Duodenal mucosa (tissue), 2 donors: Measurements from ENCODE around the gene EXOC3L4.

Experiments
- H3K27ac ChIP-seq: one replicate; pipeline ENCODE4 v1.7.0; 2013; ENCODE audit warnings: low read depth, low read length
- H3K27me3 ChIP-seq, 2 donors: one replicate each; pipeline ENCODE4 v1.7.0; 2013; ENCODE audit warnings: low read length in 2 of 2, control low read depth in 1 of 2; ENCODE audit not compliant: insufficient read depth in 2 of 2, control insufficient read depth in 1 of 2
- H3K36me3 ChIP-seq, 2 donors: one replicate each; pipeline ENCODE4 v1.7.0; 2013; ENCODE audit warnings: low read length in 2 of 2, control low read depth in 1 of 2; ENCODE audit not compliant: insufficient read depth in 2 of 2, control insufficient read depth in 1 of 2
- H3K4me1 ChIP-seq, 2 donors: one replicate each; pipeline ENCODE4 v1.7.0; 2013; ENCODE audit warnings: low read length in 2 of 2, control low read depth in 1 of 2; ENCODE audit not compliant: insufficient read depth in 2 of 2, control insufficient read depth in 1 of 2
- H3K4me3 ChIP-seq, 2 donors: one replicate each; pipeline ENCODE4 v1.7.0; 2013; ENCODE audit warnings: low read length in 2 of 2, low read depth in 1 of 2
- H3K9ac ChIP-seq, 2 donors: one replicate each; pipeline ENCODE4 v1.7.0; 2013; ENCODE audit warnings: low read length in 2 of 2, low read depth in 1 of 2
- H3K9me3 ChIP-seq, 2 donors: one replicate each; pipeline ENCODE4 v1.7.0; 2013; ENCODE audit warnings: low read length in 2 of 2, control low read depth in 1 of 2; ENCODE audit not compliant: control insufficient read depth in 1 of 2

EXOC3L4 gene

GRCh38 chr14:103058164-103059055 lies 36.1 kb upstream of the EXOC3L4 start:
- Histone ChIP-seq H3K36me3 (no peaks in the 10 kb centered on the region), H3K4me3 (peak overlapping the region; percentile 78 to 79), H3K4me1 (peaks cover 19 to 25% of the 10 kb centered on the region in 2 donors), H3K27ac (peak overlapping the region; percentile 84), H3K27me3 (no peaks in the 10 kb centered on the region), H3K9me3 (no peaks in the 10 kb centered on the region), H3K9ac (peak overlapping the region; percentile 68 to 80)

- Histone ChIP-seq H3K9ac (no peak overlapping the region), H3K4me3 (no peak overlapping the region), H3K9me3 (no peaks in the 10 kb centered on the region), H3K36me3 (no peaks in the 10 kb centered on the region), H3K27me3 (no peaks in the 10 kb centered on the region), H3K27ac (no peak overlapping the region), H3K4me1 (peaks cover 19 to 25% of the 10 kb centered on the region in 2 donors)
Observed at GRCh38 chr14:103059556-103059955, 35.0 kb upstream of the EXOC3L4 start.

GRCh38 chr14:103061482-103061976 lies 33.0 kb upstream of the EXOC3L4 start:
- Histone ChIP-seq H3K27me3 (no peaks in the 10 kb centered on the region), H3K27ac (no peak overlapping the region), H3K36me3 (no peaks in the 10 kb centered on the region), H3K4me3 (no peak overlapping the region), H3K9ac (no peak overlapping the region), H3K9me3 (no peaks in the 10 kb centered on the region), H3K4me1 (peaks cover 6 to 17% of the 10 kb centered on the region in 2 donors)

DNA sequence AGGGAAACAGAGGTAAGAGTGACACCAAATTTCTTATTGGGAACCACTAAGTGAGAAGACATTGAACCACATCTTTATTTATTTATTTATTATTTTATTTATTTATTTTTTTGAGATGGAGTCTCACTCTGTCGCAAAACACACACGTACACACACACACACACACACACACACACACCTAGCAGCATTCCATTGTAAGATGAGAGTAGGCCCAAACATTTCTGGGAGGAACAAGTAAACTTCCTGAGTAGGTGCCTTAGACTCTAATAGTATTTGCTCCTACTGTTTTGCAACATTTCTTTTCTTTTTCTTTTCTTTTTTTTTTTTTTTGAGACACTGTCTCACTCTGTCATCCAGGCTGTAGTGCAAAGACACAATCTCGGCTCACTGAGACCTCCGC lies 30.1 kb upstream of the EXOC3L4 start:
- H3K9ac ChIP-seq: no peak overlapping the region
- no peaks in the 10 kb centered on the region for H3K9me3 ChIP-seq
- no peaks in the 10 kb centered on the region for H3K36me3 ChIP-seq
- no peaks in the 10 kb centered on the region for H3K27me3 ChIP-seq
- H3K4me1 ChIP-seq: peaks cover 7 to 19% of the 10 kb centered on the region in 2 donors
- H3K27ac ChIP-seq: no peak overlapping the region
- no peak overlapping the region for H3K4me3 ChIP-seq

GRCh38 chr14:103064978-103065377 lies 29.5 kb upstream of the EXOC3L4 start:
- H3K27me3 ChIP-seq: no peaks in the 10 kb centered on the region
- H3K4me3 ChIP-seq: no peak overlapping the region
- peaks cover 7 to 19% of the 10 kb centered on the region in 2 donors for H3K4me1 ChIP-seq
- no peaks in the 10 kb centered on the region for H3K36me3 ChIP-seq
- H3K9me3 ChIP-seq: no peaks in the 10 kb centered on the region
- no peak overlapping the region for H3K9ac ChIP-seq
- no peak overlapping the region for H3K27ac ChIP-seq

DNA sequence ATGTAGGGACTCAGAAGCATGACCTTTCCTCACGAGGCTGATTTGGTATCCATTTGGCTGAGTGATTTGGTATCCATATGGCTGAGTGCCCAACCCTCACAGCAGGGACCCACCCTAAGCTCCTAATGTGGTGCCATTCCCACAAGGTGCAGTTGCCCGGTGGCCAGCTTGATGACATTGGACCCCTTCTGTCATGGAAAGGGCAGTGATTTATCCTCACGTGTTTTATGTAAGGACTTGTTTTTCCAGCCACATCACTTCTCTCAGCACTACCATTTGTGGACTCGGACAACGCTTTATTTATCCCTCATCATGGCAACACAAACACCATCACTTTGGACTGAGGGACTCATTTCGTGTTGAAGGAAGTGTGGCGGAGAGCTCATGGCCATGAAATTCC lies 28.7 kb upstream of the EXOC3L4 start:
- Histone ChIP-seq H3K36me3 (no peaks in the 10 kb centered on the region), H3K9ac (no peak overlapping the region), H3K9me3 (no peaks in the 10 kb centered on the region), H3K4me3 (no peak overlapping the region), H3K27ac (no peak overlapping the region), H3K4me1 (peaks cover 7 to 19% of the 10 kb centered on the region in 2 donors), H3K27me3 (no peaks in the 10 kb centered on the region)

DNA sequence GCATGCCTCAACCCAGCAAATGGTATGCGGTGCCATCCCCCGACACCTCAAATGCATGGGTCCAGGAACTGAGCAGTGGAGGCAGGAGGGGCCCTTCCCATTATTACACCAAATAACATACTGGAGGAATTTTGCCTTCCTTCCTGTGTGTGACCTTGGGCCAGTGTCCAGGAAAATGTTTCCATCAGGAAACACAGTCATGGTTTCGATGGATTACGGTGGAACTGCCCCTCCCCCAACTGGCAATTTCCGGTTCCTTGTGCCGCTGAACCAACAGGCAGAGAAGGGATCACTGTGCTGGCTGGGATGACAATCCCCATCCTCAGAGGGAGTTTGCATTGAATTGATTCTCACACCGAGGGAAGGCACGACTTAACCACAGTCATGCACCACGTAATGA lies 28.1 kb upstream of the EXOC3L4 start:
- H3K27ac ChIP-seq: no peak overlapping the region
- H3K36me3 ChIP-seq: no peaks in the 10 kb centered on the region
- H3K4me3 ChIP-seq: no peak overlapping the region
- H3K9me3 ChIP-seq: no peaks in the 10 kb centered on the region
- no peaks in the 10 kb centered on the region for H3K27me3 ChIP-seq
- H3K9ac ChIP-seq: no peak overlapping the region
- H3K4me1 ChIP-seq: peaks cover 7 to 19% of the 10 kb centered on the region in 2 donors

- H3K4me1 ChIP-seq: peaks cover 7 to 19% of the 10 kb centered on the region in 2 donors
- no peak overlapping the region for H3K9ac ChIP-seq
- no peaks in the 10 kb centered on the region for H3K27me3 ChIP-seq
- no peaks in the 10 kb centered on the region for H3K36me3 ChIP-seq
- no peaks in the 10 kb centered on the region for H3K9me3 ChIP-seq
- peak overlapping the region; percentile 13 for H3K27ac ChIP-seq
- no peak overlapping the region for H3K4me3 ChIP-seq
Observed at GRCh38 chr14:103067231-103067954, 27.1 kb upstream of the EXOC3L4 start.

- Histone ChIP-seq H3K36me3 (no peaks in the 10 kb centered on the region), H3K9me3 (no peaks in the 10 kb centered on the region), H3K27ac (no peak overlapping the region), H3K27me3 (no peaks in the 10 kb centered on the region), H3K9ac (no peak overlapping the region), H3K4me1 (peaks cover 13 to 24% of the 10 kb centered on the region in 2 donors), H3K4me3 (peak overlapping the region in 1 of 2 donors; percentile 32)
Observed at GRCh38 chr14:103068351-103069073, 26.0 kb upstream of the EXOC3L4 start.
